ENCODE measurements around the gene MEPE.

The MEPE gene

GRCh38 chr4:87895964-87896621 is 63.3 kb downstream of the MEPE start (continued):
- TF ChIP-seq POU6F1 (CRISPR knock-in tag; IDR thresholded peaks at IDR 0.05; ENCODE audit: borderline replicate concordance, low read depth) = no peak
